OCI-LY7 (cell line): ENCODE measurements around the gene MUC22. TPM values are rescaled to one million over a fixed set of nuclear protein-coding genes. Genes with fewer than 3 reads are reported as not detected.

Experiments
- BruUV-seq: library from RNA; stranded (reverse); fragments of 400-500 nt; replicated peaks from 2 replicates; lab custom pipeline; 2021; lab: Mats Ljungman, UMichigan
- CTCF ChIA-PET: fragments of 300-600 bp; sonication (Branson Sonifier 250); formaldehyde crosslinking; loops from one replicate; lab custom pipeline; 2022; ENCODE audit warnings: antibody characterized with exemption; ENCODE audit not compliant: unreplicated experiment; lab: Charles Lee
- POLR2A ChIA-PET: fragments of 300-600 bp; sonication (Branson Sonifier 250); formaldehyde crosslinking; loops from one replicate; lab custom pipeline; 2022; ENCODE audit warnings: antibody characterized with exemption; lab: Charles Lee
- DNase-seq: peaks from one replicate; pipeline ENCODE4 v3.0.0-alpha.2; 2015; ENCODE audit warnings: low spot score
- H2AFZ ChIP-seq: fragments of 200-600 bp; sonication (generic), shearing (Covaris generic); 2 replicates; pipeline ENCODE4 v1.6.1; 2014; ENCODE audit warnings: mild to moderate bottlenecking, antibody characterized with exemption, low read length, moderate library complexity
- H3K27ac ChIP-seq: fragments of 200-600 bp; sonication (generic); 2 replicates; pipeline ENCODE4 v1.5.1; 2014; ENCODE audit warnings: mixed run types, low read depth, mild to moderate bottlenecking, moderate library complexity, low read length, inconsistent platforms; ENCODE audit not compliant: poor library complexity, severe bottlenecking
- H3K36me3 ChIP-seq: fragments of 200-600 bp; sonication (generic); 2 replicates; pipeline ENCODE4 v1.6.1; 2014; ENCODE audit warnings: mild to moderate bottlenecking, antibody characterized with exemption, low read length, moderate library complexity, mixed read lengths; ENCODE audit not compliant: insufficient read depth
- H3K4me1 ChIP-seq: fragments of 200-600 bp; sonication (generic); 2 replicates; pipeline ENCODE4 v1.5.1; 2014; ENCODE audit warnings: mild to moderate bottlenecking, low read length; ENCODE audit not compliant: insufficient read depth, poor library complexity, severe bottlenecking
- H3K4me2 ChIP-seq: fragments of 200-600 bp; sonication (generic); 2 replicates; pipeline ENCODE4 v1.6.1; 2014; ENCODE audit warnings: mild to moderate bottlenecking, low read length
- H3K4me3 ChIP-seq: fragments of 200-600 bp; sonication (generic); 2 replicates; pipeline ENCODE4 v1.5.1; 2014; ENCODE audit warnings: mild to moderate bottlenecking, low read depth, low read length; ENCODE audit not compliant: poor library complexity, severe bottlenecking
- H3K79me2 ChIP-seq: fragments of 200-600 bp; sonication (generic); 2 replicates; pipeline ENCODE4 v1.6.1; 2016; ENCODE audit warnings: low read depth, mild to moderate bottlenecking, low read length, moderate library complexity, mixed read lengths; ENCODE audit not compliant: insufficient read depth
- H3K9me2 ChIP-seq: fragments of 200-600 bp; sonication (generic); 2 replicates; pipeline ENCODE4 v1.6.1; 2016; ENCODE audit warnings: mild to moderate bottlenecking, low read length, mixed read lengths; ENCODE audit not compliant: insufficient read depth
- H3K9me3 ChIP-seq: fragments of 200-600 bp; sonication (generic); 2 replicates; pipeline ENCODE4 v1.6.1; 2014; ENCODE audit warnings: mild to moderate bottlenecking, mixed run types, low read length, mixed read lengths
- H4K20me1 ChIP-seq: fragments of 200-600 bp; sonication (generic); 2 replicates; pipeline ENCODE4 v1.6.1; 2014; ENCODE audit warnings: mild to moderate bottlenecking, antibody characterized with exemption, low read length, moderate library complexity, mixed read lengths; ENCODE audit not compliant: insufficient read depth
- CTCF ChIP-seq: fragments of 200-600 bp; sonication (generic); conservative IDR thresholded peaks from 2 replicates; pipeline ENCODE4 v1.5.1; 2014; ENCODE audit warnings: mild to moderate bottlenecking, antibody characterized with exemption, low read length, moderate library complexity, mixed read lengths
- EZH2phosphoT487 ChIP-seq: fragments of 200-600 bp; sonication (generic); IDR thresholded peaks from 2 replicates; pipeline ENCODE4 v1.6.1; 2018; ENCODE audit warnings: low read depth, borderline replicate concordance, mild to moderate bottlenecking, mixed run types, antibody characterized with exemption, low read length, moderate library complexity, mixed read lengths
- intact Hi-C: fragments of 100-400 bp; cut with micrococcal nuclease; formaldehyde crosslinking; loops from one replicate; pipeline ENCODE4 v1.10.0; 2022; ENCODE audit not compliant: unreplicated experiment
- total RNA-seq, 2 experiments: library from RNA; depleted of rRNA in 1 of 2; stranded (reverse); fragments of >200 nt in 1 of 2; shearing (Covaris generic) in 1 of 2; gene quantifications; 2 replicates each; pipeline ENCODE4 v1.2.3, GENCODE V29; 2014 to 2022

Gene MUC22
- total RNA-seq, 2 experiments from 2014 or later, result not detected

- BruUV-seq, result no TSS peak
- H3K4me2 ChIP-seq, result no peak within 1 kb of the TSS
- H2AFZ ChIP-seq, result no peak within 1 kb of the TSS
- no peak within 1 kb of the TSS for H3K27ac ChIP-seq
- H3K9me3 ChIP-seq, result no peaks in the 10 kb centered on the region
- no peaks in the 10 kb centered on the region for H3K4me1 ChIP-seq
- no peak within 1 kb of the TSS for H3K4me3 ChIP-seq
- H3K79me2 ChIP-seq, result no peaks in the 10 kb centered on the region
- H3K36me3 ChIP-seq, result no peaks in the 10 kb centered on the region
- ChIA-PET POLR2A (interaction anchor here (1.2 kb wide), 1 partner anchor 20 kb away, joined by 3 read pairs; no protein-coding TSS in a partner anchor), CTCF (no interaction called here)
- intact Hi-C loops, result no loop called here
- H4K20me1 ChIP-seq, result no peaks in the 10 kb centered on the region
- DNase-seq, result no peak
- no peaks in the 10 kb centered on the region for H3K9me2 ChIP-seq
- TF ChIP-seq CTCF (no peak), EZH2phosphoT487 (no peak)
These were observed 26.8 kb upstream of the MUC22 start, which contains the start of gene MUC21 for GRCh38 chr6:30983439-30983838. Gene MUC21, plus strand, starts transcription at chr6:30983718. Its CDS starts 241 bp downstream, at chr6:30983959.

GRCh38 chr6:30985490-30985889, 24.8 kb upstream of the MUC22 start:
- CTCF ChIA-PET, result no interaction called here

More at GRCh38 chr6:30985490-30985889, 24.8 kb upstream of the MUC22 start:
- Histone ChIP-seq H3K36me3 (no peaks in the 10 kb centered on the region), H3K4me2 (no peak overlapping the region), H3K9me2 (no peaks in the 10 kb centered on the region), H2AFZ (no peak overlapping the region), H3K4me1 (peaks cover 2% of the 10 kb centered on the region), H3K4me3 (no peak overlapping the region), H4K20me1 (no peaks in the 10 kb centered on the region), H3K79me2 (no peaks in the 10 kb centered on the region), H3K27ac (no peak overlapping the region), H3K9me3 (no peaks in the 10 kb centered on the region)
- POLR2A ChIA-PET, result interaction anchor here (0.6 kb wide), 1 partner anchor 23 kb away, joined by 4 read pairs; no protein-coding TSS in a partner anchor
- TF ChIP-seq EZH2phosphoT487 (no peak), CTCF (no peak)
- no peak for DNase-seq
- intact Hi-C loops, result no loop called here
- no TSS peak for BruUV-seq
